CD4-positive, alpha-beta T cell (primary cell): ENCODE data around the gene ATP13A5. TPM values are rescaled to one million over a fixed set of nuclear protein-coding genes. Genes with fewer than 3 reads are reported as not detected.

ENCODE experiments used
- ATAC-seq: fragments of 200-7000 bp; cut with Tn5 transposase; one replicate; pipeline ENCODE4 v1.10.0; 2022; ENCODE audit warnings: mild to moderate bottlenecking; ENCODE audit not compliant: poor library complexity
- CTCF ChIA-PET: fragments of 350-600 bp; sonication (Branson Sonifier 250); formaldehyde crosslinking; loops from one replicate; lab custom pipeline; 2021; ENCODE audit warnings: antibody characterized with exemption, inconsistent platforms; lab: Charles Lee
- POLR2A ChIA-PET: fragments of 350-600 bp; sonication (Branson Sonifier 250); formaldehyde crosslinking; loops from one replicate; lab custom pipeline; 2021; ENCODE audit warnings: antibody characterized with exemption, inconsistent platforms; lab: Charles Lee
- DNase-seq, 14 experiments: peaks; one replicate each; pipeline ENCODE4 v3.0.0-alpha.2; 2013 to 2020; ENCODE audit warnings: mixed read lengths in 2 of 14
- H3K27ac ChIP-seq, 2 donors: one replicate each; pipeline versions ENCODE4 v1.5.1 to v1.7.0; 2013; ENCODE audit warnings: low read length in 2 of 2, low read depth in 1 of 2, mild to moderate bottlenecking in 1 of 2
- H3K27me3 ChIP-seq, 2 experiments: 1 replicate in 1 of 2; 2 replicates in 1 of 2; pipeline versions ENCODE4 v1.6.1 to v1.7.0; 2013; ENCODE audit warnings: low read length in 2 of 2, control low read depth in 1 of 2, mild to moderate bottlenecking in 1 of 2, moderate library complexity in 1 of 2; ENCODE audit not compliant: insufficient read depth in 2 of 2, control insufficient read depth in 1 of 2
- H3K36me3 ChIP-seq: one replicate; pipeline ENCODE4 v1.6.1; 2013; ENCODE audit warnings: low read length, control low read depth; ENCODE audit not compliant: insufficient read depth
- H3K4me1 ChIP-seq: one replicate; pipeline ENCODE4 v1.6.1; 2013; ENCODE audit warnings: low read length, control low read depth; ENCODE audit not compliant: insufficient read depth
- H3K4me3 ChIP-seq: one replicate; pipeline ENCODE4 v1.5.1; 2013; ENCODE audit warnings: mild to moderate bottlenecking, low read length, moderate library complexity
- H3K9me3 ChIP-seq, 2 experiments: 1 replicate in 1 of 2; 2 replicates in 1 of 2; pipeline versions ENCODE4 v1.6.1 to v1.7.0; 2013; ENCODE audit warnings: low read length in 2 of 2, mild to moderate bottlenecking in 2 of 2, control low read depth in 1 of 2, moderate library complexity in 1 of 2; ENCODE audit not compliant: control insufficient read depth in 1 of 2, insufficient read depth in 1 of 2
- H3K27ac Mint-ChIP-seq: one replicate; pipeline ENCODE4 v1.8.0; 2020; ENCODE audit warnings: mixed read lengths
- H3K27me3 Mint-ChIP-seq: one replicate; pipeline ENCODE4 v1.8.0; 2021; ENCODE audit warnings: mixed read lengths
- H3K36me3 Mint-ChIP-seq: one replicate; pipeline ENCODE4 v1.8.0; 2021; ENCODE audit warnings: low read depth, mixed read lengths
- H3K4me1 Mint-ChIP-seq: one replicate; pipeline ENCODE4 v1.8.0; 2021; ENCODE audit warnings: low read depth, mixed read lengths
- H3K4me3 Mint-ChIP-seq: one replicate; pipeline ENCODE4 v1.8.0; 2020; ENCODE audit warnings: mild to moderate bottlenecking, mixed read lengths
- H3K9me3 Mint-ChIP-seq: one replicate; pipeline ENCODE4 v1.8.0; 2020; ENCODE audit warnings: mixed read lengths
- CTCF ChIP-seq: fragments of 200-600 bp; IDR thresholded peaks from one replicate; pipeline ENCODE4 v1.8.0; 2022; ENCODE audit warnings: antibody characterized with exemption, mild to moderate bottlenecking
- intact Hi-C, 2 experiments: fragments of 100-400 bp; cut with DNase I in 1 of 2; cut with micrococcal nuclease in 1 of 2; formaldehyde crosslinking; loops; one replicate each; pipeline versions ENCODE4 v1.15.1 to v1.9.0; 2023 to 2025; cut with DNase I, micrococcal nuclease
- polyA plus RNA-seq, 2 donors: library from polyadenylated mRNA; unstranded; fragments of 120-200 nt; gene quantifications; one replicate each; pipeline ENCODE4 v1.2.1, GENCODE V29; 2013
- total RNA-seq, 174 experiments: library from RNA in 2 of 174; stranded (reverse) in 2 of 174; gene quantifications; one replicate each; pipeline ENCODE4 v1.2.3 and lab custom pipeline; 2021 to 2026

The ATP13A5 gene
- total RNA-seq (not detected), total RNA-seq (lab: John Stamatoyannopoulos, UW) (0 to 0.23 (median 0) reads per million in 172 experiments)
- not detected for polyA plus RNA-seq (2013, experiment 1 of 2)
- polyA plus RNA-seq (2013, experiment 2 of 2) = not detected

DNA sequence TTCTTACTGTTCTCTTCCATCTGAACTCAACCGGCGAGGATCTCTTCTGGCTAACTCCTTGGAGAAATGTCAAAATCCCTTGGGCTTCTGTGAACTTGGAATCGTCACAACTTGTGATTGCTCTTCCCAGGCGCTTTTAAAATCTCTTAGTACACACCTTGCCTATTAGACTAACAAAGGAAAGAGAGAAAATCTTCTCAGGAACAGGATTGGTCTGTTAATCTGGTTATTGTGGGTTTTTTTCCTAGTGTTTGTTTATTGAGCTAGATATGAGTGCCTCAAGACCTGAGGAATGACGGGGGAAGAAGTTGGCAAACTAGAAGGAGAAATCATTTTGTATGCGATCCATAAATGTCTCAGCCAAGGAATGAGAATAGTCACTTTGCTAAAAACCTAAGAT lies at the start of gene ATP13A5:
Gene ATP13A5, minus strand, starts transcription at position 48 of the 400 bp plus-strand sequence. Its CDS starts 28 bp downstream, at position 20.
- no peak for TF ChIP-seq CTCF
- H3K9me3 Mint-ChIP-seq = no peaks in the 10 kb centered on the region
- H3K4me1 Mint-ChIP-seq = no peaks in the 10 kb centered on the region
- ChIA-PET CTCF (no interaction called here), POLR2A (no interaction called here)
- no peak within 1 kb of the TSS for H3K27ac Mint-ChIP-seq
- Histone ChIP-seq H3K27ac (no peak within 1 kb of the TSS), H3K36me3 (no peaks in the 10 kb centered on the region), H3K4me1 (no peaks in the 10 kb centered on the region), H3K27me3 (peaks cover 4 to 7% of the 10 kb centered on the region in 2 experiments), H3K9me3 (no peaks in the 10 kb centered on the region), H3K4me3 (no peak within 1 kb of the TSS)
- no peak for ATAC-seq
- intact Hi-C loops = no loop called here
- no peak within 1 kb of the TSS for H3K4me3 Mint-ChIP-seq
- DNase-seq = no peak
- no peaks in the 10 kb centered on the region for H3K36me3 Mint-ChIP-seq
- peaks cover 42% of the 10 kb centered on the region for H3K27me3 Mint-ChIP-seq

- Histone ChIP-seq H3K27ac (no peak overlapping the region), H3K4me3 (no peak overlapping the region), H3K9me3 (peaks cover 5 to 19% of the 10 kb centered on the region in 2 experiments), H3K4me1 (no peaks in the 10 kb centered on the region), H3K36me3 (no peaks in the 10 kb centered on the region), H3K27me3 (no peaks in the 10 kb centered on the region)
- no peak for ATAC-seq
- Mint-ChIP-seq H3K4me1 (no peaks in the 10 kb centered on the region), H3K27me3 (no peaks in the 10 kb centered on the region), H3K4me3 (no peak overlapping the region), H3K36me3 (peaks cover 84% of the 10 kb centered on the region), H3K27ac (no peak overlapping the region), H3K9me3 (peaks cover 24% of the 10 kb centered on the region)
- no peak for TF ChIP-seq CTCF
- ChIA-PET CTCF (no interaction called here), POLR2A (no interaction called here)
- no peak for DNase-seq
- intact Hi-C loops = no loop called here
Observed at GRCh38 chr3:193418576-193419373, 40.2 kb upstream of the ATP13A5 start.

DNA sequence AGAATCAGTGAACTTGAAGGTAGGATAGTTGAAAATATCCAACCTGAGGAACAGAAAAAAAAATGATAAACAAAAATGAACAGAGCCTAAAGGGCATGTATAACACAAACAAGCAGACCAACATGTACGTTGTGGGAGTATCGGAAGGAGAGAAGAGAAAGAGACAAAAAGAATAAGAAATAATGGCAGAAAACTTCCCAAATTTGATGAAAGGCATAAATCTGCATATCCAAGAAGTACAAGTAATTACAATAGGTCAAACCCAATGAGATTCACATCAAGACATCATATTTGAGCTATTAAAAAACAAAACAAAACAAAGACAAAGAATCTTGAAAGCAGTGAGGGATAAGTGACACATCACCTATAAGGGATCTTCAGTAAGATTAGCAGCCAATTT lies 38.1 kb upstream of the ATP13A5 start:
- Histone ChIP-seq H3K27ac (no peak overlapping the region), H3K4me1 (no peaks in the 10 kb centered on the region), H3K9me3 (peaks cover 5 to 19% of the 10 kb centered on the region in 2 experiments), H3K27me3 (no peaks in the 10 kb centered on the region), H3K36me3 (no peaks in the 10 kb centered on the region), H3K4me3 (no peak overlapping the region)
- TF ChIP-seq CTCF = no peak
- ChIA-PET CTCF (no interaction called here), POLR2A (no interaction called here)
- no peak overlapping the region for H3K27ac Mint-ChIP-seq
- DNase-seq (no peak), ATAC-seq (no peak)
- no peaks in the 10 kb centered on the region for H3K27me3 Mint-ChIP-seq
- H3K4me1 Mint-ChIP-seq = no peaks in the 10 kb centered on the region
- no peak overlapping the region for H3K4me3 Mint-ChIP-seq
- peaks cover 20% of the 10 kb centered on the region for H3K9me3 Mint-ChIP-seq
- intact Hi-C loops = no loop called here
- peaks cover 71% of the 10 kb centered on the region for H3K36me3 Mint-ChIP-seq
